Measurements from ENCODE around the gene HOOK2. TPM values are rescaled to one million over a fixed set of nuclear protein-coding genes. Genes with fewer than 3 reads are reported as not detected.

Gene HOOK2
- total RNA-seq, 1 experiment from 2014 or later, result 14.3 TPM

Small RNA genes within 50 kb of the gene (microRNA-seq; reads per million reads assigned to microRNA genes)
- not detected for gene MIR5684 (ENCODE audit: unreplicated experiment)

Other genes with a start within 250 kb of the HOOK2 start
- gene ZNF564, start 224.1 kb downstream of the HOOK2 start, total RNA-seq (2021; ENCODE audit: unreplicated experiment), result 5.7 TPM
- gene ZNF490, start 164.7 kb downstream of the HOOK2 start, total RNA-seq (2021; ENCODE audit: unreplicated experiment), result 7.0 TPM
- gene ZNF791, start 164.6 kb downstream of the HOOK2 start, total RNA-seq (2021; ENCODE audit: unreplicated experiment), result 19.0 TPM
- 43.0 TPM for gene MAN2B1, start 108.8 kb downstream of the HOOK2 start, total RNA-seq (2021; ENCODE audit: unreplicated experiment)
- gene WDR83, start 108.7 kb downstream of the HOOK2 start, total RNA-seq (2021; ENCODE audit: unreplicated experiment), result 10.8 TPM
- 76.9 TPM for gene DHPS, start 93.7 kb downstream of the HOOK2 start, total RNA-seq (2021; ENCODE audit: unreplicated experiment)
- not detected for gene GNG14, start 87.6 kb downstream of the HOOK2 start, total RNA-seq (2021; ENCODE audit: unreplicated experiment)
- gene FBXW9, start 78.9 kb downstream of the HOOK2 start, total RNA-seq (2021; ENCODE audit: unreplicated experiment), result 12.4 TPM
- 83.3 TPM for gene TNPO2, start 51.6 kb downstream of the HOOK2 start, total RNA-seq (2021; ENCODE audit: unreplicated experiment)
- gene TRIR, start 40.9 kb downstream of the HOOK2 start, total RNA-seq (2021; ENCODE audit: unreplicated experiment), result 143 TPM
- gene GET3, start 38.1 kb downstream of the HOOK2 start, total RNA-seq (2021; ENCODE audit: unreplicated experiment), result 69.9 TPM
- gene BEST2, start 23.8 kb downstream of the HOOK2 start, total RNA-seq (2021; ENCODE audit: unreplicated experiment), result not detected
- 49.7 TPM for gene JUNB, start 15.9 kb upstream of the HOOK2 start, total RNA-seq (2021; ENCODE audit: unreplicated experiment)
- 61.0 TPM for gene PRDX2, start 26.2 kb upstream of the HOOK2 start, total RNA-seq (2021; ENCODE audit: unreplicated experiment)
- 24.8 TPM for gene THSD8, start 26.5 kb upstream of the HOOK2 start, total RNA-seq (2021; ENCODE audit: unreplicated experiment)
- gene RNASEH2A, start 31.0 kb upstream of the HOOK2 start, total RNA-seq (2021; ENCODE audit: unreplicated experiment), result 44.9 TPM
- 2.4 TPM for gene RTBDN, start 59.0 kb upstream of the HOOK2 start, total RNA-seq (2021; ENCODE audit: unreplicated experiment)
- gene MAST1, start 63.0 kb upstream of the HOOK2 start, total RNA-seq (2021; ENCODE audit: unreplicated experiment), result 3.1 TPM
- gene DNASE2, start 105.9 kb upstream of the HOOK2 start, total RNA-seq (2021; ENCODE audit: unreplicated experiment), result 78.9 TPM
- gene KLF1, start 111.6 kb upstream of the HOOK2 start, total RNA-seq (2021; ENCODE audit: unreplicated experiment), result 0.10 TPM
- gene GCDH, start 115.6 kb upstream of the HOOK2 start, total RNA-seq (2021; ENCODE audit: unreplicated experiment), result 15.6 TPM
- gene SYCE2, start 143.7 kb upstream of the HOOK2 start, total RNA-seq (2021; ENCODE audit: unreplicated experiment), result 1.6 TPM
- 80.3 TPM for gene FARSA, start 158.2 kb upstream of the HOOK2 start, total RNA-seq (2021; ENCODE audit: unreplicated experiment)
- 1,060 TPM for gene CALR, start 163.1 kb upstream of the HOOK2 start, total RNA-seq (2021; ENCODE audit: unreplicated experiment)
- 111 TPM for gene RAD23A, start 170.3 kb upstream of the HOOK2 start, total RNA-seq (2021; ENCODE audit: unreplicated experiment)
- gene GADD45GIP1, start 181.7 kb upstream of the HOOK2 start, total RNA-seq (2021; ENCODE audit: unreplicated experiment), result 36.7 TPM
- gene DAND5, start 194.0 kb upstream of the HOOK2 start, total RNA-seq (2021; ENCODE audit: unreplicated experiment), result 0.54 TPM
- gene NFIX, start 219.9 kb upstream of the HOOK2 start, total RNA-seq (2021; ENCODE audit: unreplicated experiment), result 144 TPM

Measured in Panc1 (cell line).